HepG2 (cell line): Measurements from ENCODE around the gene FAM20A. TPM values are rescaled to one million over a fixed set of nuclear protein-coding genes. Genes with fewer than 3 reads are reported as not detected.

Source experiments
- AKAP8 ChIP-seq: sonication (generic); formaldehyde crosslinking; IDR thresholded peaks from 2 replicates; pipeline ENCODE4 v1.5.1; 2020; ENCODE audit warnings: mild to moderate bottlenecking, missing genetic modification reagents
- ARNT ChIP-seq: fragments of 450-650 bp; IDR thresholded peaks from 2 replicates; pipeline ENCODE4 v1.6.1; 2017
- FOXC1 ChIP-seq: sonication (generic); formaldehyde crosslinking; IDR thresholded peaks from 2 replicates; pipeline ENCODE4 v1.8.0; 2022; ENCODE audit warnings: mild to moderate bottlenecking, missing genetic modification reagents, borderline replicate concordance
- GZF1 ChIP-seq: sonication (generic); formaldehyde crosslinking; IDR thresholded peaks from 2 replicates; pipeline ENCODE4 v1.5.1; 2020; ENCODE audit warnings: mild to moderate bottlenecking, missing genetic modification reagents
- HHEX ChIP-seq: IDR thresholded peaks from 2 replicates; pipeline ENCODE4 v1.6.1; 2016; ENCODE audit warnings: control low read depth
- HIVEP1 ChIP-seq: sonication (generic); formaldehyde crosslinking; IDR thresholded peaks from 2 replicates; pipeline ENCODE4 v1.4.0; 2020; ENCODE audit warnings: mild to moderate bottlenecking, missing genetic modification reagents
- HOXA7 ChIP-seq: sonication (generic); formaldehyde crosslinking; IDR thresholded peaks from 2 replicates; pipeline ENCODE4 v1.8.1; 2022; ENCODE audit warnings: mild to moderate bottlenecking, missing genetic modification reagents, moderate library complexity
- KLF12 ChIP-seq: sonication (generic); formaldehyde crosslinking; IDR thresholded peaks from 2 replicates; pipeline ENCODE4 v1.4.0; 2020; ENCODE audit warnings: missing genetic modification reagents, borderline replicate concordance
- MTF2 ChIP-seq: sonication (generic); formaldehyde crosslinking; IDR thresholded peaks from 2 replicates; pipeline ENCODE4 v1.5.0; 2020; ENCODE audit warnings: missing genetic modification reagents, borderline replicate concordance
- RNF2 ChIP-seq: fragments of 450-650 bp; conservative IDR thresholded peaks from 2 replicates; pipeline ENCODE4 v1.6.1; 2016; ENCODE audit warnings: low read depth
- TBL1XR1 ChIP-seq: fragments of 150-350 bp; IDR thresholded peaks from 2 replicates; pipeline ENCODE4 v1.6.1; 2014; ENCODE audit warnings: borderline replicate concordance, low read length; ENCODE audit not compliant: partially characterized antibody
- TBX3 ChIP-seq: fragments of 450-650 bp; IDR thresholded peaks from 2 replicates; pipeline ENCODE4 v1.6.1; 2017; ENCODE audit warnings: antibody characterized with exemption, mild to moderate bottlenecking, inconsistent platforms, borderline replicate concordance
- ZC3H13 ChIP-seq: sonication (generic); formaldehyde crosslinking; IDR thresholded peaks from 2 replicates; pipeline ENCODE4 v1.8.1; 2023; ENCODE audit warnings: mild to moderate bottlenecking, missing genetic modification reagents, moderate library complexity
- ZNF33A ChIP-seq: sonication (generic); formaldehyde crosslinking; IDR thresholded peaks from 2 replicates; pipeline ENCODE4 v1.5.1; 2020; ENCODE audit warnings: missing genetic modification reagents, mild to moderate bottlenecking, moderate library complexity, borderline replicate concordance
- ZNF790 ChIP-seq: sonication (generic); formaldehyde crosslinking; IDR thresholded peaks from 2 replicates; pipeline ENCODE4 v1.8.0; 2022; ENCODE audit warnings: missing genetic modification reagents, mild to moderate bottlenecking, borderline replicate concordance
- ZNF850 ChIP-seq: sonication (generic); formaldehyde crosslinking; conservative IDR thresholded peaks from 2 replicates; pipeline ENCODE4 v1.9.0; 2021; ENCODE audit warnings: mild to moderate bottlenecking, missing genetic modification reagents
- polyA plus RNA-seq, 8 experiments: library from polyadenylated mRNA; depleted of rRNA in 3 of 8; stranded (reverse) in 7 of 8; unstranded in 1 of 8; fragments of >200 nt; fragmentation: Illumina TruSeq in 4 of 8; extraction: Trizol in 4 of 8; gene quantifications; 2 replicates each; pipeline versions ENCODE4 v1.2.1 to v1.2.3, GENCODE V29; 2011 to 2016; ENCODE audit warnings: low read depth in 4 of 8, missing spikeins in 1 of 8, mixed read lengths in 1 of 8; ENCODE audit not compliant: insufficient read depth in 1 of 8
- total RNA-seq, 5 experiments: library from RNA; depleted of rRNA; stranded (reverse); fragments of >200 nt; fragmentation: Illumina TruSeq; extraction: Trizol; gene quantifications; 2 replicates each; pipeline ENCODE4 v1.2.3, GENCODE V29; 2016; ENCODE audit warnings: low read depth in 1 of 5
- TF ChIP-seq, protein P1 (sequence below): sonication (generic); formaldehyde crosslinking; IDR thresholded peaks from 2 replicates; pipeline ENCODE4 v1.8.1; 2023; ENCODE audit warnings: mild to moderate bottlenecking, missing genetic modification reagents
- TF ChIP-seq, protein P2 (sequence below): sonication (generic); formaldehyde crosslinking; IDR thresholded peaks from 2 replicates; pipeline ENCODE4 v1.8.1; 2022; ENCODE audit warnings: low read depth, mild to moderate bottlenecking, missing genetic modification reagents
- TF ChIP-seq, protein P3 (sequence below): sonication (generic); formaldehyde crosslinking; IDR thresholded peaks from 2 replicates; pipeline ENCODE4 v1.9.0; 2022; ENCODE audit warnings: low read depth, missing genetic modification reagents
- TF ChIP-seq, protein P4 (sequence below): IDR thresholded peaks from 2 replicates; pipeline ENCODE4 v1.4.0; 2020; ENCODE audit warnings: mild to moderate bottlenecking, missing genetic modification reagents

Gene FAM20A
- total and polyA plus RNA-seq, 2 of the 13 experiments (the other 11 are each of a cell fraction or from before 2014, with no cell fraction given), result 9.3 to 20.7 TPM

- TF ChIP-seq, protein P1, sequence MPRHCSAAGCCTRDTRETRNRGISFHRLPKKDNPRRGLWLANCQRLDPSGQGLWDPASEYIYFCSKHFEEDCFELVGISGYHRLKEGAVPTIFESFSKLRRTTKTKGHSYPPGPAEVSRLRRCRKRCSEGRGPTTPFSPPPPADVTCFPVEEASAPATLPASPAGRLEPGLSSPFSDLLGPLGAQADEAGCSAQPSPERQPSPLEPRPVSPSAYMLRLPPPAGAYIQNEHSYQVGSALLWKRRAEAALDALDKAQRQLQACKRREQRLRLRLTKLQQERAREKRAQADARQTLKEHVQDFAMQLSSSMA (CRISPR knock-in tag), result peak; percentile 86; the same call in 1 of the 2 replicates
- TF ChIP-seq, protein P2, sequence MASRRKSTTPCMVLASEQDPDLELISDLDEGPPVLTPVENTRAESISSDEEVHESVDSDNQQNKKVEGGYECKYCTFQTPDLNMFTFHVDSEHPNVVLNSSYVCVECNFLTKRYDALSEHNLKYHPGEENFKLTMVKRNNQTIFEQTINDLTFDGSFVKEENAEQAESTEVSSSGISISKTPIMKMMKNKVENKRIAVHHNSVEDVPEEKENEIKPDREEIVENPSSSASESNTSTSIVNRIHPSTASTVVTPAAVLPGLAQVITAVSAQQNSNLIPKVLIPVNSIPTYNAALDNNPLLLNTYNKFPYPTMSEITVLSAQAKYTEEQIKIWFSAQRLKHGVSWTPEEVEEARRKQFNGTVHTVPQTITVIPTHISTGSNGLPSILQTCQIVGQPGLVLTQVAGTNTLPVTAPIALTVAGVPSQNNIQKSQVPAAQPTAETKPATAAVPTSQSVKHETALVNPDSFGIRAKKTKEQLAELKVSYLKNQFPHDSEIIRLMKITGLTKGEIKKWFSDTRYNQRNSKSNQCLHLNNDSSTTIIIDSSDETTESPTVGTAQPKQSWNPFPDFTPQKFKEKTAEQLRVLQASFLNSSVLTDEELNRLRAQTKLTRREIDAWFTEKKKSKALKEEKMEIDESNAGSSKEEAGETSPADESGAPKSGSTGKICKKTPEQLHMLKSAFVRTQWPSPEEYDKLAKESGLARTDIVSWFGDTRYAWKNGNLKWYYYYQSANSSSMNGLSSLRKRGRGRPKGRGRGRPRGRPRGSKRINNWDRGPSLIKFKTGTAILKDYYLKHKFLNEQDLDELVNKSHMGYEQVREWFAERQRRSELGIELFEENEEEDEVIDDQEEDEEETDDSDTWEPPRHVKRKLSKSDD (CRISPR knock-in tag), result peak; percentile 73; the same call in 1 of the 2 replicates
- TF ChIP-seq ZNF850 (CRISPR knock-in tag) (no peak), KLF12 (CRISPR knock-in tag) (peak; percentile 88), ZC3H13 (CRISPR knock-in tag) (peak; percentile 83), ZNF790 (CRISPR knock-in tag) (no peak), ARNT (no peak), HHEX (no peak), FOXC1 (CRISPR knock-in tag) (no peak; the same call in 1 of the 2 replicates), MTF2 (CRISPR knock-in tag) (no peak), HIVEP1 (CRISPR knock-in tag) (peak; percentile 72), ZNF33A (CRISPR knock-in tag) (no peak), TBL1XR1 (no peak), TBX3 (no peak), RNF2 (no peak), HOXA7 (CRISPR knock-in tag) (peak; percentile 61; the same call in 1 of the 2 replicates), AKAP8 (CRISPR knock-in tag) (no peak), GZF1 (CRISPR knock-in tag) (peak; percentile 88; the same call in 1 of the 2 replicates)
- TF ChIP-seq, protein P3, sequence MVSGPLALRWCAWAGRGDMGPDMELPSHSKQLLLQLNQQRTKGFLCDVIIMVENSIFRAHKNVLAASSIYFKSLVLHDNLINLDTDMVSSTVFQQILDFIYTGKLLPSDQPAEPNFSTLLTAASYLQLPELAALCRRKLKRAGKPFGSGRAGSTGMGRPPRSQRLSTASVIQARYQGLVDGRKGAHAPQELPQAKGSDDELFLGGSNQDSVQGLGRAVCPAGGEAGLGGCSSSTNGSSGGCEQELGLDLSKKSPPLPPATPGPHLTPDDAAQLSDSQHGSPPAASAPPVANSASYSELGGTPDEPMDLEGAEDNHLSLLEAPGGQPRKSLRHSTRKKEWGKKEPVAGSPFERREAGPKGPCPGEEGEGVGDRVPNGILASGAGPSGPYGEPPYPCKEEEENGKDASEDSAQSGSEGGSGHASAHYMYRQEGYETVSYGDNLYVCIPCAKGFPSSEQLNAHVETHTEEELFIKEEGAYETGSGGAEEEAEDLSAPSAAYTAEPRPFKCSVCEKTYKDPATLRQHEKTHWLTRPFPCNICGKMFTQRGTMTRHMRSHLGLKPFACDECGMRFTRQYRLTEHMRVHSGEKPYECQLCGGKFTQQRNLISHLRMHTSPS (CRISPR knock-in tag), result peak; percentile 75; the same call in 1 of the 2 replicates
- TF ChIP-seq, protein P4, sequence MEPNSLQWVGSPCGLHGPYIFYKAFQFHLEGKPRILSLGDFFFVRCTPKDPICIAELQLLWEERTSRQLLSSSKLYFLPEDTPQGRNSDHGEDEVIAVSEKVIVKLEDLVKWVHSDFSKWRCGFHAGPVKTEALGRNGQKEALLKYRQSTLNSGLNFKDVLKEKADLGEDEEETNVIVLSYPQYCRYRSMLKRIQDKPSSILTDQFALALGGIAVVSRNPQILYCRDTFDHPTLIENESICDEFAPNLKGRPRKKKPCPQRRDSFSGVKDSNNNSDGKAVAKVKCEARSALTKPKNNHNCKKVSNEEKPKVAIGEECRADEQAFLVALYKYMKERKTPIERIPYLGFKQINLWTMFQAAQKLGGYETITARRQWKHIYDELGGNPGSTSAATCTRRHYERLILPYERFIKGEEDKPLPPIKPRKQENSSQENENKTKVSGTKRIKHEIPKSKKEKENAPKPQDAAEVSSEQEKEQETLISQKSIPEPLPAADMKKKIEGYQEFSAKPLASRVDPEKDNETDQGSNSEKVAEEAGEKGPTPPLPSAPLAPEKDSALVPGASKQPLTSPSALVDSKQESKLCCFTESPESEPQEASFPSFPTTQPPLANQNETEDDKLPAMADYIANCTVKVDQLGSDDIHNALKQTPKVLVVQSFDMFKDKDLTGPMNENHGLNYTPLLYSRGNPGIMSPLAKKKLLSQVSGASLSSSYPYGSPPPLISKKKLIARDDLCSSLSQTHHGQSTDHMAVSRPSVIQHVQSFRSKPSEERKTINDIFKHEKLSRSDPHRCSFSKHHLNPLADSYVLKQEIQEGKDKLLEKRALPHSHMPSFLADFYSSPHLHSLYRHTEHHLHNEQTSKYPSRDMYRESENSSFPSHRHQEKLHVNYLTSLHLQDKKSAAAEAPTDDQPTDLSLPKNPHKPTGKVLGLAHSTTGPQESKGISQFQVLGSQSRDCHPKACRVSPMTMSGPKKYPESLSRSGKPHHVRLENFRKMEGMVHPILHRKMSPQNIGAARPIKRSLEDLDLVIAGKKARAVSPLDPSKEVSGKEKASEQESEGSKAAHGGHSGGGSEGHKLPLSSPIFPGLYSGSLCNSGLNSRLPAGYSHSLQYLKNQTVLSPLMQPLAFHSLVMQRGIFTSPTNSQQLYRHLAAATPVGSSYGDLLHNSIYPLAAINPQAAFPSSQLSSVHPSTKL (CRISPR knock-in tag), result peak; percentile 60; the same call in 1 of the 2 replicates
Observed at GRCh38 chr17:68600067-68600930, 868 bp downstream of the FAM20A start (continued).
